ELR (cell line): ENCODE measurements around the gene TSSK1B.
"Not testable (repeated sequence)": the region's sequence is repeated elsewhere in the genome, so short reads cannot be mapped to it uniquely, and the experiment has no call there.

ENCODE experiments used
- DNase-seq: peaks from one replicate; pipeline ENCODE4 v3.0.0-alpha.2; 2015; ENCODE audit warnings: low read depth

The TSSK1B gene, protein sequence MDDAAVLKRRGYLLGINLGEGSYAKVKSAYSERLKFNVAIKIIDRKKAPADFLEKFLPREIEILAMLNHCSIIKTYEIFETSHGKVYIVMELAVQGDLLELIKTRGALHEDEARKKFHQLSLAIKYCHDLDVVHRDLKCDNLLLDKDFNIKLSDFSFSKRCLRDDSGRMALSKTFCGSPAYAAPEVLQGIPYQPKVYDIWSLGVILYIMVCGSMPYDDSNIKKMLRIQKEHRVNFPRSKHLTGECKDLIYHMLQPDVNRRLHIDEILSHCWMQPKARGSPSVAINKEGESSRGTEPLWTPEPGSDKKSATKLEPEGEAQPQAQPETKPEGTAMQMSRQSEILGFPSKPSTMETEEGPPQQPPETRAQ

DNA sequence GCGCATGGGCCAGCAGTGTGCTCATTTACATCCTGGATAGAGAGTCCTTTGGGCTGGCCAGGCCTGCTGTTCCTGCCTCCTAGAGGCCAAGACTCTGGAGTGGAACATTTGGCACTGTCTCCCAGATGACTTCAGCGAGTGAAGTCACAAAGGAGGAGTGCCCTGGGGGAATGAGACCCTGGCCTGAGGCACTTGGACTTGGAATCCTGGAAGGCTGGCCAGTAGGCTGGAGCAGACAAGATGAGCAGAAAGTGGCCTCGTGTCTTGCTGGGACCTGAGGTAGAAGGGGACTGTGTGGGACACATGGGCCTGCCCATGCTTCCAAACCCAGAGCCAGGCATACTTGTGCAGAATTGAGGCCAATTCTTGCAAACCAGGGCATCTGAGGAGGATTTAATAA, at the start of gene TSSK1B:
Gene TSSK1B, minus strand, starts transcription at position 101 of the 400 bp plus-strand sequence. CDS start 150 bp downstream, outside the sequence.
- DNase-seq = no peak

DNA sequence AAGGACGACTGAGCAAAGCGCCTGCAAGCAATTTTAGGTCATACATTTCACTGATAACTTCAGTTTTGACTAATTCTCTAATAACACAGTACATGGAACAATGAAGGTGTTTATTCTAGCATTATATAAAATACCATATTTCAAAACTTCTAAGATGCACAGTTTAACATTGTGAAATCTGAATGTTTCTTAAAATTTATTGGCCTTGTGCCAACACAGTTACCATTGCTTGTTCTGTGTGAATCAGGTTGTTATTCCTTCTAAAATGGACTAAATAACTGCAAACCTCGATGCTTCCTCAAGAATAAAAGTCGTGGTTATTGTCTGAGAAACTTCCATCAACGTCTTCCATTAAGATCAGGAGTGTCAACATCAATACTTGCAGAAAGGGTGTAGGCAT, 45.5 kb upstream of the TSSK1B start:
- DNase-seq = no peak

DNA sequence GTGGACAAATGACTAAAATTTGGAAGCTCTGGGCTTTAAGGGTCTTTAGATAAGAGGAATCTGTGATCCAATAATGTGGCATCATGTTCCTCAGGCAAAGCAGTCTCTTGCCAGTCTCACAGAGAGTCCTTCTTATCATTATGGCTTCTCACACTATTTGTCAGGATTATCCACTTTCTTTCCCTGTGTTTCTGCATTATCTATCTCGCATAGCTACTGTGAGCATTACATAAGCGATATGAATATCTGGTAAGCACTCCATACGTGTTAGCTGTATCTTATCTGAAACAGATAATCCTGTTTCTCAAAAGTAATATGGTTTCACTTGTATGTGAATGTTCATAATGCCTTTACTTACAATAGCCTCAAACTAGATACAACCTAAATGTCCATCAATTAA, 43.9 kb upstream of the TSSK1B start:
- no peak for DNase-seq

DNA sequence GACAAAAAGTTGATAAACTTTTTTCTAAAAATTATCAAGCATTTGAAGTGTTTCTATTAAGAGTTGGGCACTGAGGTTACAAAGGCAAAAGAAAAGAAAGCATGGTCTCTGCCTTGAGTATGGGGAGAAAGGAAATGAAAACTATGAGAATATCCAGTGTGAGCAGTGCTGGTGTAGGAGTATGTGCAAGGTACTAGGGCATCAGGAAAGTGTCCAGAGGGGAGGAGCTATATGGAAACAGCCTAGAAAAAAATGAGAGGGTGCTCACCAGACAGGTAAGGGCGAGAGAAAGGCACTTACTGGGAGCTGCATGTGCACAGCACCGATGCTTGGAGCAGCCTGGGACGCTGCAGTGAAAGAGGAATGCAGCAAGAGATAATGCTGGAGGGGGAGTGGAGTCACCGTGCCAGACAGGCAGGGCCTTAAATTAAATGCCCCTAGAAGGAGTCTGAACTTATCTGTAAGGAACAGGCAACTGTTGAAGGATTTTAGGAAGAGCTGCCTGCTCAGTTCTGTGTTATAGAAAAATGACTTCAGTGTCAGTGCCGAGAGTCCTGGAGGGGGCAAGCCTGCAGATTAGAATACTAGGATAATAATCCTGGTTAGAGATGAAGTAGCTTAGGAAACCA, 39.4 kb upstream of the TSSK1B start:
- DNase-seq = no peak

DNA sequence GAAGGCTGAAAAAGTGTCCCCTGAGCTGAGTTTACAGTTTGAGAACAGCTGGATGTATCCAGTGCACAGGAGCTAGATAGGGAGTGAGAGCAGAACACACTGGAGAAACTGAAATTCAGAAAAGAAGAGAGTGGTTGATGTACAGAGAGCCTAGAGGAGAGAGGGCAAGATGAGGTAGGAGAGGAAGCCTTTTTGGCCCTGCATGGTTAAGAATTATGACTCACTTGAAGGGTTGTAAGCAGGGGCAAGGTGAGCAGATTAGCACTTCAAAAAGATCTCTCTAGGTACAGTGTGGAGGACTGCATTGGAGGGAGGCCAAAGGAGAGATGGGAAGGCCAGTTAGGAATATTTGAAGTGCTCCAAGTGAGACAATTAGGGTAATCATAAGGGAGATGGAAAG, 28.2 kb upstream of the TSSK1B start:
- DNase-seq = no peak

DNA sequence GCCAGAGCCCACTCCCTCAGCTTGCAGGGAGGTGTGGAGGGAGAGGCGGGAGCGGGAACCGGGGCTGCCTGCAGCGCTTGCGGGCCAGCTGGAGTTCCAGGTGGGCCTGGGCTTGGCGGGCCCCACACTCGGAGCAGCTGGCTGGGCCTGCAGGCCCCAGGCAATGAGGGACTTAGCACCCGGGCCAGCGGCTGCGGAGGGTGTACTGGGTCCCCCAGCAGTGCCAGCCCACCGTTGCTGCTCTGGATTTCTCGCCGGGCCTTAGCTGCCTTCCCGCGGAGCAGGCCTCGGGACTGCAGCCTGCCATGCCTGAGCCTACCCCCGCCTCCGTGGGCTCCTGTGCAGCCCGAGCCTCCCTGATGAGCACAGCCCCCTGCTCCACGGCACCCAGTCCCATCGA, 22.3 kb upstream of the TSSK1B start:
- DNase-seq = not testable (repeated sequence)

DNA sequence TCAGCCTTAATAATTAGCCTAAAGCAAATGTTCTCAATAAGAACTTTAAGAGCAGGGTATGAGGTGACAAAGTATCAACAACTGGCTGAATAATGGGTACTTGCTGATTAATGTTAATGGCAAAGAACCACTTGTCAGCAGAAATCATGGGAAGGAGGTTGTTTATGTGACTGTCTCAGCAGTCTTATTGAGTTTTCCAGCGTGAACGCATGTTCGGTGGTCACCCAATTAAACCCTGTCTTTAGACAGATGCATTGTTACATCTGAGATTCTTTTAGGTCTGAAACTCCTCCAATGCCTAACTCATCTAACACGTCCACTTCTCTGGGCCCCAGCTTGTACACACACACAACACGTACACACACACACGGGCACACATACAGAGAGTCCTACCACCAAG, 18.2 kb upstream of the TSSK1B start:
- no peak for DNase-seq

DNA sequence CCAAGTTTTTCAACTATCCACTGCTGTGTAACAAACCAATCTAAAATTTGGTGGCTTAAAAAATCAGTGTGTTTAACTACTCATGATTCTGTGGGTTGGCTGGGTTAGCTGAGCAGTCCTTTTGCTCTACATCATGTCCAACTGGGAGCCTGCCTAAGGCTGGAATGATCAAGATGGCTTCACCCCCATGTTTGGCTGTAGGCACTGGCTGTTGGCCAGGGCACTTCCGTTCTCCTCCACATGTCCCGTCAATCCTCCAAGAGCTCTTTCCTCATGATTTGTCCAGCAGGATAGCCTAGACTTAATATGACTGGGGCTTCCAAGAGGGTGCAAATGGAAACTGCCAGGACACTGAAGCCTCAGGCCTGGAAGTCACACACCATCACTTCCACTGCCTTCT, 17.0 kb upstream of the TSSK1B start:
- DNase-seq = no peak

DNA sequence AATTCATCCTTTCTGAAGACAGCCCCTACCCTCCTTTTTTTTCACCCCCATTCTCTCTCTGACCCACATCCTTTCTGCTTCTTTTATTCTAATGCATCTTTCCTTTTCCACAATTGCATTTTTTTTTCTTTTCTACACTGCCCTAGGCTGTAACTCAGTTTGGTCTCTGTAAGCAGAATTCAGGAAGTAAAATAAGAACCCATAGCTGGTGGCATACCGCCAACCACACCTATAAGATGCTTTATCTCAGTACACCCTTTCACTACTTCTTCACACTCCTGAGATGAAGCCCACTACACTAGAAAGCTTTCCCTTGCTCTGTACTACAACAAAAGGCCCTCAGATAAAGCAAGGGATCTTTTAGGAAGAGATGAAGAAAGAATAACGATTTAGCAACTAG, 16.1 kb upstream of the TSSK1B start:
- no peak for DNase-seq

DNA sequence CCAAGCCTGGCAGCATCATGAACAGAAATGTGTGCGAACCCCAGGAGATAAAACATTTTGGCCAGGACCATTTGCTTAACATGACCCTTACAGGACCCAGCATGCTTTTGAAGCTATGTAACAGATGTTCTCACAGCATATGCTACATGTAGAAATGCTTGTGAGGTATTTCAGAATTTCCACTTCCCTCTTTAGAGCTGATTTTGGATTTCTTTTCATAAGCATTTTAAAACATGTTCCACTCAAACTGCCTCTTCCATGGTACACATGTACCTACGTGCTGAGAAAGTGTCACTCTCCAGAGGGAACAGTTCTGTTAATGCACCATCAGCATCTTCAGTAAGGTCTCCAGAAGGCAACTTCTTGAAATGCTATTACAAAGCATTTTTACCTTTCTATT, 15.7 kb upstream of the TSSK1B start:
- no peak for DNase-seq

DNA sequence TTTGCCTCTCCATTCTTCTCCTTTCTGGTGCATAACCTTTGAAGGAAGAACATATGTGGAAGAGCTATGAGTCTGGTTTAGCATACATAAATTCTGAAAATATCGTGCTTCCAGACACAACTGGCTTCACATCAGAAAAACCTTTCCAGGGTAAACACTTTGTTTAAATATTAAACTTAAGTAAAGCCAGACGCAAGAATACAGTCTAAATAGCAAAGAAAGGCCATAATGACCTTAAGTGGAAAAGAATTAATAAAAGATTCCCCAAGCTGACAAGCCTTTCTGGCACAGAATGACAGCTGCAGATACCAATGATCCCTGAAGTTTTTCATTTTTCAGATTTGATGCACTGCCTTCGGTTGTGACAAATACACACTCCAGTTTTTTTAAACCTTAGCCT, 13.5 kb upstream of the TSSK1B start:
- DNase-seq = no peak

DNA sequence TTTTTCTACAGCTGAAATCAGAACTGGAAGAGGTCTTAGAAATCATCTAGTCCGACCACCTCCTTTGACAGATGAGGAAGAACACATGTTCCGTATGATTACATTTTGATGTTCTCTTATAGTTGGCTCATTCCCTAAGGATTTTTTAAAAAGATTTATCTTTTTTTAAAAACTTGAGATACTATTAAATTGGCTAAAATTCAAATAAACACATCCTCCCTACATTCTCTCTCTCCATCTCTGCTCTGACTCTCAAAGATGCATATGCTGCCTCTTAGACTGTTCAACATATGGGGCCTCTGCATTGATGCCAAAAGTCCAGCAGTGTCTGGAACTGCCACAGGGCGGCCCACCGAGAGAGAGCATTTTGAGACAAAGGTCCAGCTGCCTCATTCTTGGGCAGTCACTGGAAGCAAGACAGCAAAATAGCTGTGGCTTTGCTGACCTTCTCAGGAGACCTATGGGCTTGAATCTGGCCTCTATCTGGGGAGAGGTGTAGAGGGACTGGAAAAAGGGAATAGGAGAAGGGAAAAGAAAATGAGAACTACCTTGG, 12.8 kb upstream of the TSSK1B start:
- DNase-seq = peak; percentile 54

DNA sequence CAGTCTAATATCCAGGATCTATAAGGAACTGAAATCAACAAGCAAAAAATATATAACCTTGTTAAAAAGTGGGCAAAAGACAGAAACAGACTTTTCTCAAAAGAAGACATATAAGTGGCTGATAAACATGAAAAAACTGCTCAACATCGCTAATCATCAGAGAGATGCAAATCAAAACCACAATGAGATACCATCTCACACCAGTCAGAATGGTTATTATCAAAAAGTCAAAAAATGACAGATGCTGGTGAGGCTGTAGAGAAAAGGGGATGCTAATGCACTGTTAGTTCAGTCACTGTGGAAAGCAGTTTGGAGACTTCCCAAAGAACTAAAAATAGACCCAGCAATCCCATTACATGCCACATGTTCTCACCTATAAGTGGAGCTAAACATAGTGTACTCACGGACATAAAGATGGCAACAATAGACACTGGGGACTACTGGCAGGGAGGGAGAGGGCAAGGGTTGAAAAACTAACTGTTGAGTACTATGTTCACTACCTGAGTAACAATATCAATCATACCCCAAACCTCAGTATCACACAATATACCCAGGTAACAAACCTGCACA, 11.7 kb upstream of the TSSK1B start:
- DNase-seq = no peak

DNA sequence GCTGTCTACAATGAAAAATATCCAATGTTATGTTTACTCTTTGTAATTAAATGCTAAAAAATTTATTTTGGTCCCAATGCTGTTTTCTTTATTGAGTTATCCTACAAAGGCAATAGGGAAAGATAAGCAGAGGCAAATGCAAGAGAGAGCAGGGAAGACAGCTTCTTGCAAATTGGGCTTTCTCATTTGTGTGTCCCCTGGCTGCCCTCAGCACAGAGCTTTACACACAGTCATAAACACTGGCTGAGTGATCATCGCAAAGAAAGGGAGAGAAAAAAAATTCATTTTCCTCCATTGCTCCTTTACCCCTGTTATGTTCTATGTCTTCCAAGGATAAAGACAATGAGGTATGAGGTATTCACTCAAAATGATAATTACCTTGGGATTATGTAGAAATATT, 2.3 kb upstream of the TSSK1B start:
- DNase-seq = no peak

DNA sequence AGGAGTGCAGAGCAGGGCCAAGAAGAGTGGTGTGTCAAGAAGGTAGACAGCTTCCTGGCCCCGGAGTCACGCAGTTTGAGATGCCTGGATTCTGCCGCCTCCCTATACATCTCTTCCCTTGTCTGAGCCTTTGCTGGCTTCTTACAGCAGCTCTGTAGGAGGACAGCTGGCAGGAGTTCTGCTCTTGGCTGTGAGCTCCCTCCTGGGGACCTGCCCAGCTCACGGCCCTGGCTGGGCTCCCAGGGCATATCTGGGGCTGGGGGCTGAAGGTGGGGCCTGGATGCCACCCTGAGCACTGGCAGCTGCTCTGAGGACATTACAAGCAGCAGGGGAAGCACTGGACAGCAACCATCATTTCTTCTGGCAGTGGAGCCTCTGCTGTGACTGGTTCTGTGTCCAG, 786 bp upstream of the TSSK1B start:
- DNase-seq = no peak

DNA sequence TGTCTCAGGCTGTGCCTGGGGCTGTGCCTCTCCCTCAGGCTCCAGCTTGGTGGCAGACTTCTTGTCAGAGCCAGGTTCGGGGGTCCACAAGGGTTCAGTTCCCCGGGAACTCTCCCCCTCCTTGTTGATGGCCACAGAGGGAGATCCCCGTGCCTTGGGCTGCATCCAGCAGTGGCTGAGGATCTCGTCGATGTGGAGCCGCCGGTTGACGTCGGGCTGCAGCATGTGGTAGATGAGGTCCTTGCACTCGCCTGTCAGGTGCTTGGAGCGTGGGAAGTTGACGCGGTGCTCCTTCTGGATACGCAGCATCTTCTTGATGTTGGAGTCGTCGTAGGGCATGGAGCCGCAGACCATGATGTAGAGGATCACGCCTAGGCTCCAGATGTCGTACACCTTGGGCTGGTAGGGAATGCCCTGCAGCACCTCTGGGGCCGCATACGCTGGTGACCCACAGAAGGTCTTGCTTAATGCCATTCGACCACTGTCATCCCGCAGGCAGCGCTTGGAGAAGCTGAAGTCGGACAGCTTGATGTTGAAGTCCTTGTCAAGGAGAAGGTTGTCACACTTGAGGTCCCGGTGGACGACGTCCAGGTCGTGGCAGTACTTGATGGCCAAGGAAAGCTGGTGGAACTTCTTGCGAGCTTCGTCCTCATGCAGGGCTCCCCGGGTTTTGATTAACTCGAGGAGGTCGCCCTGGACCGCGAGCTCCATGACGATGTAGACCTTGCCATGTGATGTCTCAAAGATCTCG, 752 bp downstream of the TSSK1B start:
- no peak for DNase-seq

DNA sequence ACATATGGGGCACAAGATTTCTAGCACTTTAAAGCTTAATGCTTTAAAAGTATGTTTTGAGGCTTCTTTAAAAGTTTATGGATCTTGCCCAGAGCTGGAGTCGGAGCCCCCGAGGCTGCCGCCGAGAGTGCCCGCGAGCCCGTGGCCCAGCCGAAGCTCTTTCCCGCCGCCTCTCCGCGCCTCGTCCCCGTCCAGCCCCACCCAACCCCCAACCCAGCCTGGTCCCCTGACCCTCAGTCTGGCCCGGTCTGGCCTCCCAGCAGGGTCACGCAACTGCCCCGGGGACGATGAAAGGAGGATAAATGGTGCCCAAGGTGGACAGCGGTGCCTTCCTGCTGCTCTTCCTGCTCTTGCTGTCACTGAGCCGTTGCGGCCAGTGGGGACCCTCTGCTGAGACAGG, 1.7 kb downstream of the TSSK1B start:
- no peak for DNase-seq

DNA sequence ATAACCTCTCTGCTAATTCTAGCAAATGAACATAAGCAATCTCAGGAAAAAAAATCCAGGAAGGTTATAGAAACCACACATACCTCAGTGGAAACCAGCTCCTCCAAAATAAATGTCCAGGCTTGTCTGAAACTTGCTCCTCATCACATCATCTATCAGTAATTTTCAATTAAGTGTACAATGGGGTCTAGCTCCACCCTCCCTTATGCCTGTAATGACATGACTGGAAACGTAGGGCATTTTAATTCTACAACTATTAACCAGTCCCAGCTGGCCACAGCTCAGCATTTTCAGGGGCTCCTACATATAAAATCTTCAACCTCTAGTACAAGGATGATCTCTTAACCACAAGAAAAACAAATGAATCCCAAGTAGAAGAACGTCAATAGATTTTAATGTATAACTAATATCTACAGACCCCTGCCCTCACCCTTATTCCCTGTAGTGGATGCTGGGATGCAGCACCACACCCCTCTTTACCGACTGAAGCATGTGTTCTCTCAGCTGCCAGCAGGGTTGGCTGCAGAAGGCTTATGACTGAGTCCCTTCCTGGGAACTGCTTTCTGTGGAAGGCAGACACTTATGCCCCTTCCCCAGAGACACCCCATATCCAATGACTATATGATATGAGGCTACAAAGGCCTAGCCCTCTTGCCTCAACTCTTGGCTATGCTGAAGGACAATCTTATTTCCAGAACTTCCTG, 6.8 kb downstream of the TSSK1B start:
- DNase-seq = no peak

DNA sequence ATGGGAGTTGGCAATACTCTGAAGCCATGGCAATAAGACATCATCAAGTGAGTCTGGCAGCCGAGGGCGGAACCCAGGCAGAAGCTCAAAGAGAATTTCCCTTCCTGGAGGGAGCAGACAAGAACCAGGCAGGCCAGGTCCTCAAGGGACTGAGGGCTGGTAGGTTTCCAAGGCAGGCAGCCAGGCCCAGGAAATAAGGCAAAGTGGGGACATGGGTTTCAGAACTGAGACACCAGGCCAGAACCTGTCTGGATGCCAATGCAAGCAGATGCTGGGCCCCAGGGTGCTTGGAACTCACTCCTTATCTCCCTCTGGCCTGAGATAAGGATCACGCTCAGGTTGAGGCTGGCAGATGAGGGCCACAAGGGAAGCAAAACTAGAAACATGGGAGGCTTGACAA, 8.9 kb downstream of the TSSK1B start:
- DNase-seq = no peak

DNA sequence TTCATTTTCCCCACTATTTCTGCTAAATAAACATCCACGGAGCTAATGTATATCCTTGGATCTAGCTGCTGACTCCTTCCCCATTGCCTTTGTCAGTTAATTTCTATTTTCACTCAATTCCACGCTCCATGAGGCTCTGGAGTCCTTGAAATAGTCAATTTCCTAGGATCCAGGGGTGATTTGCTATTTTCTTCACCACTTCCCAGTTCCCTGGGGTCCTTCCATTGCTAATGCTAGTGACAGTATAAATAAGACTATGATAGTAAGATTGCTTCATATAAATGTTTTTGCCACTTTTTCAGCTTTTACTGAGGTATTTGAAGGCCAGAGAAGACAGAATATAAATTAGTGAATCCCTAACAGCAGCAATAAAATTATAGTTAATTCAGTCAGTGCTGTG, 13.1 kb downstream of the TSSK1B start:
- no peak for DNase-seq

DNA sequence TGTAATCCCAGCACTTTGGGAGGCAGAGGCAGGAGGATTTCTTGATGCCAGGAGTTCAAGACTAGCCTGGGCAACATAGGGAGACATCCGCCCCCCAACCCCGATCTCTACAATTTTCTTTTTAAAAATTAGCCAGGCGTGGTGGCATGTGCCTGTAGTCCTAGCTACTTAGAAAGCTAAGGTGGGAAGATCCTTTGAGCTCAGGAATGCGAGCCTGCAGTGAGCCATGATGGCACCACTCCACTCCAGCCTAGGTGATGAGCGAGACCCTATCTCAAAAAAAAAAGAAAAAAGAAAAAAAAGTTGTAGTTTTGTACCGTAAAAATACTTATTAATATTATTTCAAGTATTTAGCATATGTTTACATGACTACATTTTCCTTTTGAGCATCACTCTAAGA, 29.3 kb downstream of the TSSK1B start:
- DNase-seq = no peak

DNA sequence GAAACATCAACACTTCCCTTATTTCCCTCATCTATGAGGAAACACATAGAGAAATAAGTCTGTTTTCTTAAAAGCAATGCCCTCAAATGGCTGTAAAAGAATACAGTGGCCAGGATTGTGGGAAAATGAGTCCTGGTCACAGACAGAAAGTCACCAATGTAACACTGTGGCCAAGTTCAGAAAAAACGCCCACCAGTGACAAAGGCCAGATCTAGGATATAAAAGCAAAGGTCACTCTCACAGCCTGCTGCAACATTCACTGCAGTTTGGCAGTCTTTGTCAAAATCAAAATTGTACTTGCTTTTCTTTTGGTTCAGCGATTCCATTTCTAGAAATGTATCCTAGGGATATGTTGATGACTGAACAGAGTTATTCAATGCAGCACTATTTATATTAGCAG, 30.5 kb downstream of the TSSK1B start:
- no peak for DNase-seq
